Left hindlimb (tissue), 1 donor: ENCODE results near the gene C5orf15.

ENCODE experiments used
- DNase-seq: peaks from one replicate; pipeline ENCODE4 v3.0.0-alpha.2; 2018

Gene C5orf15

DNA sequence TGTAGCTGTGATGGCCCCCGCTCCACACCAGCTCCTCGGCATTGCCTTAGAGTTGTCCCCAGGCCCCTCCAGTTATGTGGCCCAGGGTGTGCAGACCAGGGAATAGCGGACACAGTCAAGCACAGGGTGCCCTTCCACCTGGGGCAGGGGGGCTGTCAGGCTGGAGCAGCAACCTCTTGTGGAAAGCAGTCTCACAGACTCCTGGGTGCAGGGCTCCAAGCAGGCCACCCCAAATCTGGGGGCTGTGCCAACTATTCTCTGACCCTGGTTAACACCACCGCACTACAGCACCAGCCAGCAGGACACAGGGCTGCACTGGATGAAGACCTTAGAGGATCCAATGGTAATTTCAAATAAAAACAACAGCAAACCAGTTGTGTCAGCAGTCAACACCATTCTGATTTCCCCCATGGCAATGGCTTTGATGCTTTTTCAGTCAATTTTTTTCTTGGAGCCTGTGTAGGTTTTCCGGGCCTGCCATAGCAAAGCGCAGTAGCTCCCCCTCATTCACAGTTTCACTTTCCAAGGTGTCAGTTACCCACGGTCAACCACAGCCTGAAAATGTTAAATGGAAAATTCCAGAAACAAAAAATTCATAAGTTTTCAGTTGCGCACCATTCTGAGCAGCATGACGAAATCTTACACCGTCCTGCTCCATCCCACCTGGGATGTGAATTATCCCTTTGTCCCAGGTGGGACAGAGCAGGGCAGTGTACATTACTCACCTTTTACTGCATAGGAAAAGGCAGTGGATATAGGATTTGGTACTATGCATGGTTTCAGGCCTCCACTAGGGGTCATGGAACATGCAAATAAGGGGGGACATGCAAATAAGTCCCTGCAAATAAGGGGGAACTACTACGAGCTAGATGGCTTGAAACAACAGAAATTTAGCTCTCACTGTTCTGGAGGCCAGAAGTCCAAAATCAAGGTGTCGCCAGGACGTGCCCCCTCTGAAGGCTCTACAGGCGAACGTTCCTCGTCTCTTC lies 49.0 kb downstream of the C5orf15 start:
- DNase-seq, result no peak

DNA sequence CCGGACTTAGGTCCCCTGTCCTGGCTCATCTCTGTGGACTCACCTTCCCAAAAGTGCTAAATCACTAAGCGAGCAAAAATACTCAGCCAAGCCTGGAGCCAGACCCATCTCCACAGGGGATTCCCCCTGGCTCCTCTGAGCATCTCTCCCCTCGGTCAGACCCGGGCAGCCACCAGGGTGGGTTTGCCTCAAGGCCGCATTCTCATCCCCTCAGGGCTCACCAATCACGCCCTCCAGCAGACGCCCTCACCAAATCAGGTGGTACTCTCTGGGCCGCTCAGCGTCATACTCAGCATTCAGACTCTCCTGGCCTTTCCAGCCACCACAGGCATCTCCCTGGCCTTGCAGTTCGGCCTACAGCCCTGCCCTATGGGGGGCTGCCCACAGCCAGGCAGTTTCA lies 49.7 kb downstream of the C5orf15 start:
- DNase-seq, result no peak

DNA sequence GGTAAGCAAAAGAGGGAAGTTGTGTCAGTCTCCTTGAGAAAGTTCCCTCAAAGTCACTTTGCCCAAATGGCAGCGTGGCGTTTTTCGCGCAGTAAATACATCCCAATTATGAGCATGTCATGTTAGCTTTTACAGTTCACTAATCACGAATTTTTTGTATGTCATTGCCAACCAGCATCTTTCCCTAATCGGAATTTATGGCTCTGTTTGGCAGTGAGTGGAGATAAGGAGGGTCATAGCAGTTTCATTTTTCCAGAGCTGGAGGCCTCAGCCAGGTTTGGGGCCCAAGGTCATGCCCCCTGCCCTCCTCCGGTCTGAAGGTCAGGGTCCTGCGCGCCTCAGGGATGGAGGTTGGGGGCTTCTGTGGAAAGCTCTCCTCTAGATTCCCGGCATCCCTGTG lies 50.1 kb downstream of the C5orf15 start:
- no peak for DNase-seq

DNA sequence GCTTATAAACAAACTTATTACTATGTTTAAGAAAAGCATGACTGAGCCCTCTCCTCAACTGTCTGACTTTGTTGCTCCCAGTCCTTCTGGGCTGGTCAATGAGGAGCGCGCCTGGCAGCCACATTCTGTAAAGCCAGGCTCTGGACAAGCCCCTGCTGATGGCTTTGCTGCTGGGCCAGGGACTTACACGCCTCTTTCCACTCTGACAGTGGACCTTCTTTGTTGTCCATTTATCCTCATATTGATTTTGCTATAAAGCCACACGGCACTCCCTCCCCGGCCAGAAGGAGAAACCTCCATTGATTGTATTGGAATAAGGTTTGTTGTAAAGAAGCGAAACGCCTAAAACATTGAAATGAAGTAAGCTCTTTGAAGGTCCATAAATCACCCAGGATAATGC lies 50.6 kb downstream of the C5orf15 start:
- no peak for DNase-seq

DNA sequence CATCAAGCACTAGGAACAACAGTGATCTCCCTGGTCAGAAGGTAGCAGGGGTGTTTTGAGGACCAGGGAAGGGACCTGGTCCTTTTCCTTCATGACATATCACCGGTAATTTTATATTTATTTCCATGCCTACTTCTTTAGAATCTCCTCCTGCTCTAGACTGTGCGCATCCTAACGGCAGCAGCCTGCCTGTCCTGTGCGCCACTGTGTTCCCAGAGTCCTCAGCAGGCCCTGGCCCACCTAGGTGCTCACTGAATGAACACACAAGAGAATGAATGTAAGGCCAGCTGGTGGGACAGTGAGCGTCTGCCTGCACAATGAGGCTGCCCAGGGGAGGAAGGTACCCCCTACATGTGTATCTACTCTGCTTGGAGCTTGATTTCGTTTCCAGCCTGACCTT lies 51.5 kb downstream of the C5orf15 start:
- DNase-seq, result no peak

DNA sequence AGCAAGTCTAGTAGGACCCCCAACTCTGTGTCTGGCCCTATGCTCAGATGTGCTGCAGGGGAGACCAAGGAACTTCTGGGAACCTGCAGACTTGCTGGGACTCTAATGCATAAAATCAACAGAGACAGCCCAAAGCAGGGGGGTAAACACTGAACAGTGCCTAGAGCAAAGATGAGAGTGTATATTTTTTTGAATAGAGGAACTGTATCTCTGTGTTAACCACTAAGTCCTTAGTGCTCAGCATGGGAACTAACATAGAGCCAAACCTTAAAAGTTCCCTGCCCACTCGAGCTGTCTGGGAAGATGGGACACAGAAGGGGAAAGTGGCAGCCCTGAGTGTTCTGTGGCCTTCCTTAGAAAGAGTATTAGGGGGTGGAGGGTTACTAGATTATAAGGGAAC lies 51.9 kb downstream of the C5orf15 start:
- no peak for DNase-seq

DNA sequence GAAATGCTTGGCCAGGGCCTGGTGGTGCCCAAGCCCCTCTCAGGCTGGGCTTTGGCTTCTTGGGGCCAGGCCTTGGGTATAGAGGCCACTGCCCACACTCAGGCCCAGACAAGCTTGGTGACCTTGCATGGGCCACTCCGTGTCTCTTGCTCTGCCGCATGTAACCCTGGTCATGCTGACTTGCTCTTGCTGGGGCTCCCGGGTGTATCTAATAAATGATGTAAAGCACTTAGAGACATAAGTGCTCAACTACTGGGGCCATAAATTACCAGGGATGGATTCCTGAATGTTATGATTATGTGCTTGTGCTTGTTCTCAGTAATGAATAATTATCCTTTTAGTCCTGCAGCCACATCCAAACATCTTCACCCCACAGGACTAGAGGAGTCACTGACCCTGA lies 54.0 kb downstream of the C5orf15 start:
- no peak for DNase-seq

DNA sequence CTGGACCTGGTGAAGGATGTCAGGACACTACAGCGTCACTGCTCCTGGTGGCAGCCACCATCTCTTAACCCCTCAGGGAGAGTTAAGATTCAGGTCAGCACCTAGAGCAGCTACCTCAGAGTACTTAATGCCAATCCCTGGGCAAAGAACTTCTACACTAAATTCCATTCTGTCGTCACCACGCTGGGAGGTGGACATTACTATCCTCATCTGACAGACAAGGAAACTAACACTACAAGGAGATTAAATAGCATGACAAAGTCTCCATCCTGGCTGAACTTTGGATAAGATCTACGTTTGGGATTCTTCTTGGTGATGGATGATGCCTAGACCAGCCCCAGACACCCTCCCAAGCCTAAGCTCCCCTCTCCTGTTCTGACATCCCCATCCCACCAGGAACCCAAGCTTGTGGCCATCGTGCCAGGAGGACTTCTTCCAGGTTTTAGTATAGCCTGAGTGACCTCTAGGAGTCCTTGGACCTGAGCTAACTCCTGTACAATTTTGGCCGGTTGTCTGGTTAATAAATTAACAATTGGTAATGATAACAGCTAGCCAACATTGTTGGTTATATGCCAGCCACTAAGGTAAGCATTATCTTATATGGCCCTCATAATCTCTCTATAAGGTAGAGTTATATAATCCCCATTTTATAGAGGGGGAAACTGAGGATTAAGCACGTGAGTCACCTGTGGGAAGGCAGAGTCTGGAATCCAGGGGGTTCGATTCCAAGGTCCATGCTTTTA lies 54.8 kb downstream of the C5orf15 start:
- DNase-seq, result no peak

DNA sequence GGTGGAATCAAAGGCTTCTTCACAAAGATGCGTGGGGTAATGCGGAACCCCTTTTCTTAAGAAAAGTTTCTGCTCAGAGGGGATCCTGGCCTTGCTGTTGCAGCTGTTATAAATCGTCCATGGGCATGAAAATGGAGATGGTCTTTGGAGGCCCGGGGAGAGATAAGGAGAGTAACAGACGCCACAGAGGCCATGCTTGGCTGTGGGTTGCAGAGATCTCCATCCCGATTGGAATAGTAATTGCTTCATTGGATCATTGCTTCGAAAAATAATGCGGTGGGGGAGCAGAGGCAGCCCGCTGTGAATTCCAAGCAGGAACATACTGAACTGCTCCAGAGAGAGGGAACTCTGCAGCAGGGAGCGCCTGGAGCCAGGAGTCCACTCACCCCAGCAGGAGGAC lies 55.5 kb downstream of the C5orf15 start:
- no peak for DNase-seq

DNA sequence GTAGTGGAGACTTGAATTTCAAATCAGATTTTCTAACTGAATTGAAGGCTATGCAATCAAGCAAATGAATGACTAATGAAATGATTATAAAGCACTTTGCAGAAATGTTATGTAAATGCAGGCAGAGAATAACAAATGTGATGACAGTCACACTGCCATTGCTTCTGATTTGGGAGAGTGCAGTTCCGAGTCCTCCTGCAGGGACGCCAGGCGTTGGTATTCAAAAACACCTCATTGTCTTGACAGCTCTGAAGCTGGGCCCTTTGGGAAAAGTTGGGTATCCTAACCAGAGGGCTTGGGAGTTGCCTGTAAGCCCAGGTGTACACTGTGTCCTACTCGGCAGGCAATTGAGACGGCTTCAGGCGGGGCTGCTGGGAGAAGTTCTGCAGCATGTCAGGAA lies 57.9 kb downstream of the C5orf15 start:
- DNase-seq, result no peak

DNA sequence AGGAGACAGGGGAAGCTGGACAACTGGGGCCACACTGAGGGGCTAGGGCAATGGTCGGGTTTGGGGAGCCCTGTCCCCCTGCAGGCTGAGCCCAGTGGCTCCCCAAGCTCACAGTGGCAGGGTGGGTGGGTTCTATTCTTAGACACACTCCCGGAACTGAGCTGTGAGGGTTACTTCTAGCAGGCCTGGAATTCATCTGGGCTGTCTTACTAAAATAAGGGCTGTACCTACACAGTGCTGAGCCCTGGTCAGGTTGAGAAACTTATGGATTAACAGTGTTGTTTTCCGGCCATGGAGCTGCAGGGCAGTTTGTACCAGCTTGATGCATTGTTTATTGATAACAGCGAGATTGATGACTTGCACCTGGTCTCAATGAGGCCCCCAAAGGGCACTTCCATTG lies 58.8 kb downstream of the C5orf15 start:
- no peak for DNase-seq

DNA sequence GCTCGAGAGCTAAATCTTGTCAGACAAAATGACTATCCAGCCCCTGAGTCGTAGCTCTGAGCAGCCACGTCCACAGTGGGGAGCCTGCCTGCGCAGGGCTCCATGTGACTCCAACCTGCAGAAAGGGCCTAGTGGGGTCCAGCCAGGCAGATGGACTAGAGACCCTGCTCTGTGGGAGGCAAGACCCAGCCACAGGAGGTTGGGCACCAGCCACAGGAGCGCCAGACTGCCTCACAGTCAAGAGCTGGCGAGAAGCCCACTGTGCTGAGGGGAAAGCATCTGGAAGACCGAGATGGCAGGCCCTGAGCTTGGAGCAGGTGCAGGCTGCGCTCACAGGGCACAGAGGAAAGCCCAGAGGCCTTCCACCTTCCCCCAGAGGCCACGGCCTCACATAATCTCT lies 61.4 kb downstream of the C5orf15 start:
- no peak for DNase-seq

DNA sequence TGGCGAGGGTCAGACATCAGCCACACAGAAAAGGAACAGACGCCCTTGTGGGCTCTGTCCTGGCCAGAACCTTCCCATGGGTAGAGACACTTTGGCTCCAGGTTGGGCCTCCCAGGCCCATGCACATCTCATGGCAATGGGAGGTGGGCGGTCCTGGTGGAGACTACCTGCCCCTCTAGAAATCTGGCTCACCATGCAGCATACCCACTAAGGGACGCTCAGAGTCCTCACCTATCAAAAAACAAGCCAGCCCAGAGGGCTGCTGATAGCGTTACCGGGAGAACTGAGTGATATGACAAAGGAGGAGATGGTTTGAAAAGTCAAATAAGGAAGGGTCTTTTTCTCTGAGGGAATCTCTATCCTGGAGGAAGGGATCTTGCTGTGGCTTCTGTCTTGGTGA lies 62.1 kb downstream of the C5orf15 start:
- DNase-seq, result no peak
